Parathyroid adenoma (tissue), 2 donors: Measurements from ENCODE around the gene MGMT.

Experiments used
- H2AFZ ChIP-seq: fragments of 300-600 bp; sonication (generic); one replicate; pipeline ENCODE4 v1.7.0; 2017; ENCODE audit warnings: antibody characterized with exemption, mild to moderate bottlenecking
- H3K27ac ChIP-seq: fragments of 300-600 bp; sonication (generic); one replicate; pipeline ENCODE4 v1.7.0; 2017
- H3K27me3 ChIP-seq: fragments of 300-600 bp; sonication (generic); one replicate; pipeline ENCODE4 v1.7.0; 2017; ENCODE audit warnings: low read length; ENCODE audit not compliant: control insufficient read depth, insufficient read depth
- H3K36me3 ChIP-seq: fragments of 300-600 bp; sonication (generic); one replicate; pipeline ENCODE4 v1.7.0; 2017; ENCODE audit warnings: low read length; ENCODE audit not compliant: control insufficient read depth, insufficient read depth
- H3K4me1 ChIP-seq: fragments of 300-600 bp; sonication (generic); one replicate; pipeline ENCODE4 v1.7.0; 2017; ENCODE audit warnings: control low read depth
- H3K4me2 ChIP-seq: fragments of 300-600 bp; sonication (generic); one replicate; pipeline ENCODE4 v1.7.0; 2017; ENCODE audit warnings: low read length
- H3K4me3 ChIP-seq: fragments of 300-600 bp; sonication (generic); one replicate; pipeline ENCODE4 v1.7.0; 2017; ENCODE audit warnings: low read depth, low read length
- H3K79me2 ChIP-seq: fragments of 300-600 bp; sonication (generic); one replicate; pipeline ENCODE4 v1.7.0; 2017; ENCODE audit warnings: control low read depth
- H3K9ac ChIP-seq: fragments of 300-600 bp; sonication (generic); one replicate; pipeline ENCODE4 v1.7.0; 2017; ENCODE audit warnings: mild to moderate bottlenecking
- H3K9me3 ChIP-seq: fragments of 300-600 bp; sonication (generic); one replicate; pipeline ENCODE4 v1.7.0; 2017; ENCODE audit warnings: low read length; ENCODE audit not compliant: control insufficient read depth
- TF ChIP-seq, protein P1 (sequence below): fragments of 300-600 bp; sonication (generic); IDR thresholded peaks from one replicate; pipeline ENCODE4 v1.7.0; 2017; ENCODE audit warnings: antibody characterized with exemption, mild to moderate bottlenecking
- donor health status: primary hyperparathyroidism.

The MGMT gene

DNA sequence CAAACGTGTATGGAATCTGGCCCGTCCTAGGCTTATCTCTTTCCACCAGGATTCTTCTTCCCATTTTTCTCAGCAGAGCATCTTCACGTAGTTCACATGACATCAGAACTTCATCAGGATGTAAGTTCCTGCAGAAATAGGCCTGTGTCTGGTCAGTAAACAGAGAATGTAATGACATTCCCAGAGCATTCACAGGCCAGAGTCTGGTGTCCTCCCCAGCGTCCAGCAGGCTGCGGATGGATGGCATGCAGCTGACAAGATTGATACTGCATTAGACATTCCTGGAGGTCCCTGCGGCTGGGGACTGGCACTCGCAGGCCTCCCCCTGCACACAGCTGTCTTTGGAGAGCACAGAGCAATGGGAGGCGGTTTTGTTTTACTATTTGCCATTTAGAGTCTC lies 28.7 kb downstream of the MGMT start:
- Histone ChIP-seq H3K9me3 (no peaks in the 10 kb centered on the region), H3K27me3 (no peaks in the 10 kb centered on the region), H3K4me2 (no peak overlapping the region), H3K36me3 (no peaks in the 10 kb centered on the region), H3K79me2 (no peaks in the 10 kb centered on the region), H3K4me1 (no peaks in the 10 kb centered on the region), H2AFZ (no peak overlapping the region), H3K4me3 (no peak overlapping the region), H3K9ac (no peak overlapping the region), H3K27ac (no peak overlapping the region)
- TF ChIP-seq, protein P1, sequence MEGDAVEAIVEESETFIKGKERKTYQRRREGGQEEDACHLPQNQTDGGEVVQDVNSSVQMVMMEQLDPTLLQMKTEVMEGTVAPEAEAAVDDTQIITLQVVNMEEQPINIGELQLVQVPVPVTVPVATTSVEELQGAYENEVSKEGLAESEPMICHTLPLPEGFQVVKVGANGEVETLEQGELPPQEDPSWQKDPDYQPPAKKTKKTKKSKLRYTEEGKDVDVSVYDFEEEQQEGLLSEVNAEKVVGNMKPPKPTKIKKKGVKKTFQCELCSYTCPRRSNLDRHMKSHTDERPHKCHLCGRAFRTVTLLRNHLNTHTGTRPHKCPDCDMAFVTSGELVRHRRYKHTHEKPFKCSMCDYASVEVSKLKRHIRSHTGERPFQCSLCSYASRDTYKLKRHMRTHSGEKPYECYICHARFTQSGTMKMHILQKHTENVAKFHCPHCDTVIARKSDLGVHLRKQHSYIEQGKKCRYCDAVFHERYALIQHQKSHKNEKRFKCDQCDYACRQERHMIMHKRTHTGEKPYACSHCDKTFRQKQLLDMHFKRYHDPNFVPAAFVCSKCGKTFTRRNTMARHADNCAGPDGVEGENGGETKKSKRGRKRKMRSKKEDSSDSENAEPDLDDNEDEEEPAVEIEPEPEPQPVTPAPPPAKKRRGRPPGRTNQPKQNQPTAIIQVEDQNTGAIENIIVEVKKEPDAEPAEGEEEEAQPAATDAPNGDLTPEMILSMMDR: no peak

DNA sequence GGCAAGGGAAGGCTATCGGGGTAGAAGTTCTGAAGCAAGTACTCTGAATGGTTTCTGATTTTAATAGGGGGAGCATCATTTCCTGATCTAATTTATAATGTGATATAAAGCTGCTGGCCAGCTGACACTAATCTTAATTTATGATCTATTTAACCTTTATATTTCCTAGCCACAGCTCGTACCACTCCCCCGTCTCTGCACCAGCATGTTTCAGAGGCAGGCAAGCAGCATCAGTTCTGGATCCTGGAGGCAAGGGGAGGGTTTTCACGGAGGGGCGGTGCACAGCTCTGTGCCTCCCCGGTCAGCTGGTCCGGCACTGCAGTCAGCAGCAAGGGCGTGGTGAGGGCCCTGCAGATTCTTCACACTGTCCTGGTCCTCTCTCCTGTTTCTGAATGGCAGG lies 30.0 kb downstream of the MGMT start:
- Histone ChIP-seq H3K36me3 (no peaks in the 10 kb centered on the region), H3K79me2 (no peaks in the 10 kb centered on the region), H3K9me3 (no peaks in the 10 kb centered on the region), H3K27me3 (no peaks in the 10 kb centered on the region), H3K4me1 (no peaks in the 10 kb centered on the region), H3K4me2 (no peak overlapping the region), H2AFZ (no peak overlapping the region), H3K4me3 (no peak overlapping the region), H3K27ac (no peak overlapping the region), H3K9ac (no peak overlapping the region)
- TF ChIP-seq, protein P1: no peak

GRCh38 chr10:129498680-129499079 lies 31.6 kb downstream of the MGMT start:
- Histone ChIP-seq H3K4me3 (no peak overlapping the region), H3K27ac (no peak overlapping the region), H3K4me2 (no peak overlapping the region), H3K27me3 (no peaks in the 10 kb centered on the region), H3K9me3 (no peaks in the 10 kb centered on the region), H3K9ac (no peak overlapping the region), H2AFZ (no peak overlapping the region), H3K79me2 (no peaks in the 10 kb centered on the region), H3K36me3 (no peaks in the 10 kb centered on the region), H3K4me1 (no peaks in the 10 kb centered on the region)
- TF ChIP-seq, protein P1: no peak

GRCh38 chr10:129500617-129501339 lies 33.7 kb downstream of the MGMT start:
- no peaks in the 10 kb centered on the region for H3K9me3 ChIP-seq
- TF ChIP-seq, protein P1: no peak
- H3K79me2 ChIP-seq: no peaks in the 10 kb centered on the region
- no peak overlapping the region for H3K4me3 ChIP-seq
- H3K9ac ChIP-seq: no peak overlapping the region
- no peaks in the 10 kb centered on the region for H3K27me3 ChIP-seq
- H3K4me2 ChIP-seq: no peak overlapping the region
- H3K36me3 ChIP-seq: peaks cover 3% of the 10 kb centered on the region
- no peak overlapping the region for H2AFZ ChIP-seq
- H3K27ac ChIP-seq: no peak overlapping the region
- H3K4me1 ChIP-seq: no peaks in the 10 kb centered on the region
